Vagina (tissue), 2 donors: ENCODE data around the gene LALBA.
"Not testable (repeated sequence)": the region's sequence is repeated elsewhere in the genome, so short reads cannot be mapped to it uniquely, and the experiment has no call there.

Experiments
- POLR2A ChIP-seq, 2 donors: fragments of 450-650 bp; IDR thresholded peaks; one replicate each; pipeline ENCODE4 v1.6.1; 2017; ENCODE audit warnings: antibody characterized with exemption in 2 of 2, mild to moderate bottlenecking in 2 of 2, moderate library complexity in 2 of 2
- POLR2AphosphoS5 ChIP-seq, 2 donors: sonication (generic); formaldehyde crosslinking; IDR thresholded peaks; one replicate each; pipeline ENCODE4 v1.9.0; 2017; ENCODE audit warnings: antibody characterized with exemption in 2 of 2, mild to moderate bottlenecking in 2 of 2, low read depth in 1 of 2; ENCODE audit not compliant: insufficient read depth in 1 of 2
- TF ChIP-seq, protein P1 (sequence below), 3 experiments: fragments of 450-650 bp in 2 of 3; fragments of 200-600 bp in 1 of 3; sonication (generic) in 1 of 3; IDR thresholded peaks; one replicate each; pipeline ENCODE4 v1.5.1; 2017 to 2019; ENCODE audit warnings: antibody characterized with exemption in 3 of 3, mild to moderate bottlenecking in 2 of 3, moderate library complexity in 2 of 3

DNA sequence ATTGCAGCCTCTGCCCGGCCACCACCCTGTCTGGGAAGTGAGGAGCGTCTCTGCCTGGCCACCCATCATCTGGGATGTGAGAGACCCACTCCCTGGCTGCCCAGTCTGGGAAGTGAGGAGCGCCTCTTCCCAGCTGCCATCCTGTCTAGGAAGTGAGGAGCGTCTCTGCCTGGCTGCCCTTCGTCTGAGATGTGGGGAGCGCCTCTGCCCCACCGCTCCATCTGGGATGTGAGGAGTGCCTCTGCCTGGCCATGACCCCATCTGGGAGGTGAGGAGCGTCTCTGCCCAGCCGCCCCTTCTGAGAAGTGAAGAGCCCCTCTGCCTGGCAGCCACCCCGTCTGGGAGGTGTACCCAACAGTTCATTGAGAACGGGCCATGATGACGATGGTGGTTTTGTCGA lies 18.2 kb downstream of the LALBA start:
- TF ChIP-seq, protein P1, sequence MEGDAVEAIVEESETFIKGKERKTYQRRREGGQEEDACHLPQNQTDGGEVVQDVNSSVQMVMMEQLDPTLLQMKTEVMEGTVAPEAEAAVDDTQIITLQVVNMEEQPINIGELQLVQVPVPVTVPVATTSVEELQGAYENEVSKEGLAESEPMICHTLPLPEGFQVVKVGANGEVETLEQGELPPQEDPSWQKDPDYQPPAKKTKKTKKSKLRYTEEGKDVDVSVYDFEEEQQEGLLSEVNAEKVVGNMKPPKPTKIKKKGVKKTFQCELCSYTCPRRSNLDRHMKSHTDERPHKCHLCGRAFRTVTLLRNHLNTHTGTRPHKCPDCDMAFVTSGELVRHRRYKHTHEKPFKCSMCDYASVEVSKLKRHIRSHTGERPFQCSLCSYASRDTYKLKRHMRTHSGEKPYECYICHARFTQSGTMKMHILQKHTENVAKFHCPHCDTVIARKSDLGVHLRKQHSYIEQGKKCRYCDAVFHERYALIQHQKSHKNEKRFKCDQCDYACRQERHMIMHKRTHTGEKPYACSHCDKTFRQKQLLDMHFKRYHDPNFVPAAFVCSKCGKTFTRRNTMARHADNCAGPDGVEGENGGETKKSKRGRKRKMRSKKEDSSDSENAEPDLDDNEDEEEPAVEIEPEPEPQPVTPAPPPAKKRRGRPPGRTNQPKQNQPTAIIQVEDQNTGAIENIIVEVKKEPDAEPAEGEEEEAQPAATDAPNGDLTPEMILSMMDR (IDR thresholded peaks at IDR 0.05): not testable (repeated sequence)
- TF ChIP-seq POLR2A (IDR thresholded peaks at IDR 0.05); POLR2AphosphoS5 (IDR thresholded peaks at IDR 0.05; ENCODE audit: insufficient read depth in 1 of 2, low read depth in 1 of 2): not testable (repeated sequence)
